Inflammatory macrophage treated with lipopolysaccharide for 1 hour (primary cell): Measurements from ENCODE around the gene SIRT2.
"Not testable (repeated sequence)": the region's sequence is repeated elsewhere in the genome, so short reads cannot be mapped to it uniquely, and the experiment has no call there.

ENCODE experiments used
- DNase-seq, 2 donors: peaks; one replicate each; pipeline ENCODE4 v3.0.0-alpha.2; 2020 to 2022

SIRT2 gene

GRCh38 chr19:38862321-38863059, 36.9 kb downstream of the SIRT2 start:
- no peak for DNase-seq

GRCh38 chr19:38861368-38861767, 38.0 kb downstream of the SIRT2 start:
- no peak for DNase-seq

- not testable (repeated sequence) for DNase-seq
These were observed 39.7 kb downstream of the SIRT2 start for GRCh38 chr19:38859631-38860204.

- DNase-seq: no peak
These were observed 42.6 kb downstream of the SIRT2 start for GRCh38 chr19:38856813-38857212.

GRCh38 chr19:38855751-38856150, 43.7 kb downstream of the SIRT2 start:
- DNase-seq: not testable (repeated sequence)

- DNase-seq: not testable (repeated sequence)
These were observed 44.5 kb downstream of the SIRT2 start for GRCh38 chr19:38854961-38855360.

- DNase-seq: no peak
These were observed 46.2 kb downstream of the SIRT2 start for GRCh38 chr19:38853214-38853613.

- DNase-seq: peak; percentile 60 to 64
These were observed 47.0 kb downstream of the SIRT2 start for GRCh38 chr19:38852231-38853044.

GRCh38 chr19:38851622-38852230, 47.7 kb downstream of the SIRT2 start:
- DNase-seq: peak; percentile 91 to 96

GRCh38 chr19:38850976-38851621, 48.3 kb downstream of the SIRT2 start:
- DNase-seq: peak in 1 of 2 donors; percentile 29

- DNase-seq: peak in 1 of 2 donors; percentile 100
These were observed 48.9 kb downstream of the SIRT2 start for GRCh38 chr19:38850436-38850975.

GRCh38 chr19:38849860-38850435, 49.5 kb downstream of the SIRT2 start, which contains the start of gene HNRNPL:
HNRNPL (minus strand) TSS chr19:38849986; CDS start chr19:38849966, 20 bp downstream.
- peak; percentile 100 for DNase-seq

- DNase-seq: peak; percentile 99 to 100
These were observed 50.1 kb downstream of the SIRT2 start for GRCh38 chr19:38849147-38849859.

- peak in 1 of 2 donors; percentile 7 for DNase-seq
These were observed 50.9 kb downstream of the SIRT2 start for GRCh38 chr19:38848299-38849146.

GRCh38 chr19:38846097-38846496, 53.3 kb downstream of the SIRT2 start:
- DNase-seq: no peak

- DNase-seq: no peak
These were observed 53.9 kb downstream of the SIRT2 start for GRCh38 chr19:38845374-38846024.

- no peak for DNase-seq
These were observed 55.2 kb downstream of the SIRT2 start for GRCh38 chr19:38844093-38844686.

GRCh38 chr19:38843175-38843758, 56.2 kb downstream of the SIRT2 start:
- DNase-seq: no peak
